HCEC 1CT (cell line): ENCODE measurements around the gene GNAL.
"Not testable (repeated sequence)": the region's sequence is repeated elsewhere in the genome, so short reads cannot be mapped to it uniquely, and the experiment has no call there.

ENCODE experiments used
- DNase-seq: peaks from one replicate; pipeline ENCODE4 v3.0.0-alpha.2; 2017

GNAL gene

DNA sequence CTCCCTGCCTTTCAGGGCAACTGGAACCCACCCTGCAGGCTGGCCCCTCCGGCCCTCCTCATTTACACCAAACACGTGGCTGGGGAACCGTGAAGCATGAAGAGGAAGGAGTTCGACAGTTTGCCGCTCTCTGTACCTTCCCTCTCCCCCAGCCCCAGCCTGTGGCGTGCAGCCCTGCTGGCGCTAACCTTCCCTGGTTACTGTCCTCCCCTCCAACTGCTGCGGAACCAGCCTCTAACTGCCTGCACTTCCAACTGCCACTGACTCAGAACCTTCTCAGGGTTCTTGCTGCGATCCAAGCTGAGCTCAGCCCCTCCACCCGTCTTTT is 19.2 kb upstream of the GNAL start:
- DNase-seq: no peak

DNA sequence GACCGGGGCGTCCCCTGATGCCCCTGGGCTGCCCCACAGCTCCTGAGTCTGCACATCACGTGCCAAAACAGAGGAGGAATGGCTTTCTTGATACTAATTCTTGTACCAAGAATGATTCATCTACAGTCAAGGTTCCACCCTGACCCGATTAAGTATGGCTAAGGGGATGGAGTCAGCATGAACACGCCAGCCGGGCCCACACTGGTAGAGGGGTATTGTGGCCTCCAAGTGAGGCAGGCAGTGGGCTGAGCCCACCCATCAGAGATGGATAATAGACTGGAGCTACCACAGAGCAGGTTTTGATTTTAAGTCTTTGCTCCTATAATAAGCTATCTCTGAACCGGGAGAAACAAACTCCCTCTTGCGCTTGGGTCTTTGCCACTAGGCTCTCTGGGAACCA is 17.9 kb upstream of the GNAL start:
- no peak for DNase-seq

DNA sequence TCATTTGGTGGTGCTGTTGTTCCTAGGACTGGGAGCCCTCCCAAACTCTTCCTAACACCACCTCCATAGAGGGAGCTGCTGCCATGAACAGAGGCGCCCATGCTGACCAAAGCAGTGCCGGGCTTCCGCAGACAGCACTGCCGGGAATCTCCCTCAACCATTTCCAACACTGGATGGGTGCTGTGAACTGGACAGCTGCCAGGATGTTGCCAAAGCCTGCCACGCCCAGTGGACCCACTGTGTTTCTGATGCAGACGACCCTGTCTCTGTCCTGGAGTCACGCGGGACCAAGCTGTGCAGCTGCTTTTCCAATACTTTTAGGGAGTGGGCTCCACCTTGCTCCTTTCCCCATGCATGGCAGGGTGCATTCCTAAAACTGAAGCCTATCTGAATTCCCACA is 16.9 kb upstream of the GNAL start:
- DNase-seq: no peak

DNA sequence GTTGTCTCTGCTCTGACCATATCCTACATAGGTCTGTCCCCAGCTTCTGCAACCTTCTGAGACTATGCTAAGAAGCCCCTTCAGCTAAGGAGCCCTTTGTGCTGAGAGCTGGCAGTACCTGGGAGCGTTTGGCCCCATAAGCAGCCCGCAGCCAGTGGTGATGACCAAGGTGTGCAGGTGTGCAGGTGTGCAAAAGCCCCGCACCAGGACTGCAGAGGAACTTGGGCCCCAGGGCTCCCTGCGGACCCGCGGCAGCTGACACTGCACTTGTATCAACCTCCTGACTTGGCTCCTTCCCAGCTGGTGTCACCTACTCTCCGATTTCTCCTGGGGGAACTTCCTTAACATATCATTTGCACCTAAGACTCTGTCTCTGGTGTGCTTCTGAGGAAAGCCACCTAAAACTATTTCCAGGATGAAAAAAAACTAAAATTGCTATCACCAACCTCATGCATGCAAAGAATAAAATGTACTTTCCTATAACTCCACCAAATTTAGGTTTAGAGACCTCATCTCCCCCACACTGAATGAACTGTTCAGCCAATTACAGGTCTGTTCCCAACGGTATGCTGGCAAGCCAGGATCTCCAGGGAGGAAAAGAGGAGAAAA is 16.1 kb upstream of the GNAL start:
- no peak for DNase-seq

DNA sequence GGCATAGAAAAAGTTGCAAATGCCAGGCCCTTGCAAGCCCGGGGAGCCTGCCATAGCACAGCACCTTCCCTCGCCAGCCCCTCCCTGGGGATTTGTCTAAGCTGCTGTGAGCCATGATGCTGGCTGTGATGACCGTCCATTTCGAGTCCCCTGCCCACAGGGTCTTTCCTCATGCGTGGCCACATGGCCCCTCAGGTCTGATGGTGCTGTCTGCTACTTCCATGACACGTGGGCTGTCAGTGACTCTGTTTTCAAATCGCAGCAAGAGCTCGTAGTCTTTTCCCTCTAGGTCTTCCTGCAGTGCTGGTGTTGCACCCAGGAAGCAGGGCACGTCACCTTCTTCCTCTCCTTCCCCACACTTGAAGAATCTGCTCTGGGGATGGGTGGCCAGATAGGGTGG is 15.5 kb upstream of the GNAL start:
- DNase-seq: no peak

- no peak for DNase-seq
Measured at GRCh38 chr18:11674119-11674518, 14.9 kb upstream of the GNAL start.

DNA sequence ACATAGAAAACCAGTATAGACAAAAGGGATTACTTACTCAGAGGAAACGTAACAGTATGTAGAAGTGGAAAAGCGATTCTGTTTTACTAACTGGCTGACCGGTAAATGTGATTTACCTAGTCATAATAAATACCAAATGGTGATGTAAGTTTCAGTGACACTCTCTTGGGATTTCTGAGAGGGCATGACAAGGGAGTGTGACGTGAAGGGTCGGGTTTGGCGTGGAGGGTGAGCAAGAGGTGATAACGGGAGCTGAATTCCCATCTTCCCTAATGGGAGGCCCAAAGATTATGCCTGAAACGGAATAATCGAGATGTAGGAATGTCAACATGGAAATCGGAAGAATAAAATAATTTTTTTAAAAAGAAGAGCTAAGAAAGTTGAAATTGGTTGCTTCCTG is 12.7 kb upstream of the GNAL start:
- DNase-seq: no peak

GRCh38 chr18:11676867-11677266 is 12.2 kb upstream of the GNAL start:
- no peak for DNase-seq

GRCh38 chr18:11678211-11678610 is 10.9 kb upstream of the GNAL start:
- no peak for DNase-seq

DNA sequence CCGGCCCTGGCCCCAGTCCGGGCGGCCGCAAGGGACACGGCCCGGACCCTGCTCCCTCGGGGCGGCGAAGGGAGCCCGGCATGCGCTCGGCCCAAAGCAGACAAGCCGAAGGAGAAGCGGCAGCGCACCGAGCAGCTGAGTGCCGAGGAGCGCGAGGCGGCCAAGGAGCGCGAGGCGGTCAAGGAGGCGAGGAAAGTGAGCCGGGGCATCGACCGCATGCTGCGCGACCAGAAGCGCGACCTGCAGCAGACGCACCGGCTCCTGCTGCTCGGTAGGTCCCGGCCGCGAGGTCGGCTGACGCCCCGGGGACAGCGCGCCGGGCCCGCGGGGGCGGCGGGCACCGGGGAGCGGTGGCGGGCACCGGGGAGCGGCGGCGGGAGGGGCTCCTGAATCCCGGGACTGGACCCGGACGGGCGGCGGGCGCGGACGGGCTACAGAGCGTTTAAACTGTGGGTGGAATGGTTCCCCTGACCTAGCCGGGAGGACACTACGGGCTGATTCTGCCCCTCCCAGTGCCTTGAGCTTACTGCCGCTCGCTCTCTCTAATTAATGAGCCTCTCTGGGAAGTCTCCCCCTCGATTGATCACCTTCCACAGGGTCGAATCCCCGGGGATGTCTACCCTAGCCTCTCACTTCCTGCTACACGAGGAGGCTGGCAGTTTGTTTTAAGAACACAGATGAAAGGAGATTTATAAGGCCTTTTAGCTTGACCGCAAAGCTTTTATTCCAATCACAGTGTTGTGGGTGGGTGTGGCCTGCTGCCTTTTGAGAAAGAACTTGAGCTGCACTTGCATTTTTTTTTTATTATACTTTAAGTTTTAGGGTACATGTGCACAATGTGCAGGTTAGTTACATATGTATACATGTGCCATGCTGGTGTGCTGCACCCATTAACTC is 853 bp downstream of the GNAL start:
- no peak for DNase-seq

DNA sequence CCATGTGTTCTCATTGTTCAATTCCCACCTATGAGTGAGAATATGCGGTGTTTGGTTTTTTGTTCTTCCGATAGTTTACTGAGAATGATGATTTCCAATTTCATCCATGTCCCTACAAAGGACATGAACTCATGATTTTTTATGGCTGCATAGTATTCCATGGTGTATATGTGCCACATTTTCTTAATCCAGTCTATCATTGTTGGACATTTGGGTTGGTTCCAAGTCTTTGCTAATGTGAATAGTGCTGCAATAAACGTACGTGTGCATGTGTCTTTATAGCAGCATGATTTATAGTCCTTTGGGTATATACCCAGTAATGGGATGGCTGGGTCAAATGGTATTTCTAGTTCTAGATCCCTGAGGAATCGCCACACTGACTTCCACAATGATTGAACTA is 1.6 kb downstream of the GNAL start:
- DNase-seq: not testable (repeated sequence)

- DNase-seq: no peak
Measured at GRCh38 chr18:11695736-11696135, 6.7 kb downstream of the GNAL start.

DNA sequence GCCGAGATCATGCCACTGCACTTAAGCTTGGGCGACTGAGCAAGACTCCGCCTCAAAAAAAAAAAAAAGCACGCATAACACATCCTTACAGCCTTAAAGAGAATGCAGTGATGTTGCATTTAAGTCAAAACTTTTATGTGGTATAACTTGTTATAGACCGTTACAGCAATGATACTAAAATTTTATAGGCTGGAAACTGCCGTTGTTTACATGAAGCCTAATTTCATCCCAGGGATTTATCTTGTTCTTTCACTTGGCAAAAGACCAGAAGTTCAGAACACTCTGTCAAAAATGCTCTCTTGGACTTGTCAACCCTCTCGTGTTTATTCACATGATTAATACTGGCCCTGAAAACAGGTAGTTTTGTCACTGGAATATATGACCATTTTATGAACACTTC is 7.4 kb downstream of the GNAL start:
- DNase-seq: no peak

- DNase-seq: no peak
Measured at GRCh38 chr18:11700876-11701275, 11.8 kb downstream of the GNAL start.

- no peak for DNase-seq
Measured at GRCh38 chr18:11710578-11710977, 21.5 kb downstream of the GNAL start.

- DNase-seq: no peak
Measured at GRCh38 chr18:11713756-11714155, 24.7 kb downstream of the GNAL start.

- DNase-seq: no peak
Measured at GRCh38 chr18:11714244-11714918, 25.3 kb downstream of the GNAL start.

- not testable (repeated sequence) for DNase-seq
Measured at GRCh38 chr18:11716767-11717315, 27.8 kb downstream of the GNAL start.

- no peak for DNase-seq
Measured at GRCh38 chr18:11719050-11719449, 30.0 kb downstream of the GNAL start.

DNA sequence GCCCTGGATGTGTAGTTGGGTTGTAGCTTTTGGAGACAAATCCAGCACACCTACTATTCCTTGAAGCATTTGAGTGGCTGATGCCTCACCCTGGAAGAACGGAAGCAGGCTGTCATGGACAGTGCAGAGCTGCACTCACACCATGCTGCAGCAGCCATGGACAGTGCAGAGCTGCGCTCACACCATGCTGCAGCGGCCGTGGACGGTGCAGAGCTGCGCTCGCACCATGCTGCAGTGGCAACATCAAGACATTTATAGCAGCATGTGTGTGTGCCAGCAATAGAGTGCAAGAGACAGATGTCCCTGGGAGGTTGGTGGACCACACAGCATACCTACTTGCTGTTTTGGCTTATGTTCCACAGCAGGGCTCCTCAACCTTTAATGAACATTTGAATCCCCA is 30.6 kb downstream of the GNAL start:
- no peak for DNase-seq

DNA sequence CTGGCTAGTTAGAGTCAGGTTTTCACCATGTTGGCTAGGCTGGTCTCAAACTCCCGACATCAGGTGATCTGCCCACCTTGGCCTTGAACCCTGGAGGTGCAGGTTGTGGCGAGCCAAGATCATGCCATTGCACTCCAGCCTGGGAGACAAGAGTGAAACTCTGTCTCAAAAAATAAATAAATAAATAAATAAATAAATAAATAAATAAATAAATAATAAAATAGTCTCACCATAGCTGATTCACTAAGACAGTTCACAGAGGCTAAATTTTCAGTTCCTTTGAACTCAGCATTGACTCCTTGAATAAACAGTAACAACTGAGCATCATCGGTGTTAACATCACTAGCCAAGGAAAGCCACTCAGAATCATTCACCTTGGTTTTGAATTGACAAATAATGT is 32.7 kb downstream of the GNAL start:
- no peak for DNase-seq

- DNase-seq: no peak
Measured at GRCh38 chr18:11724781-11725180, 35.7 kb downstream of the GNAL start.

GRCh38 chr18:11726556-11726955 is 37.5 kb downstream of the GNAL start:
- no peak for DNase-seq

- no peak for DNase-seq
Measured at GRCh38 chr18:11728249-11728648, 39.2 kb downstream of the GNAL start.
